Hematopoietic multipotent progenitor cell treated with erythropoietin and hydrocortisone succinate and interleukin-3 and kit ligand, for 6 days (in vitro differentiated cells): ENCODE data around the gene ABHD14A.
"Not testable (repeated sequence)": the region's sequence is repeated elsewhere in the genome, so short reads cannot be mapped to it uniquely, and the experiment has no call there.

Experiments used
- DNase-seq: peaks from one replicate; pipeline ENCODE4 v3.0.0-alpha.2; 2015

The ABHD14A gene

GRCh38 chr3:51974963-51975851 lies at the start of gene ABHD14A:
TSS of gene ABHD14A (plus strand) at chr3:51975064. CDS start at chr3:51975136, 72 bp downstream.
- peak; percentile 78 for DNase-seq

GRCh38 chr3:51927061-51927977 lies 47.5 kb upstream of the ABHD14A start:
- DNase-seq = no peak

- DNase-seq = no peak
These were observed 46.4 kb upstream of the ABHD14A start for GRCh38 chr3:51928438-51928837.

- not testable (repeated sequence) for DNase-seq
These were observed 45.9 kb upstream of the ABHD14A start for GRCh38 chr3:51928981-51929380.

- DNase-seq = no peak
These were observed 45.4 kb upstream of the ABHD14A start for GRCh38 chr3:51929420-51930003.

- no peak for DNase-seq
These were observed 44.4 kb upstream of the ABHD14A start for GRCh38 chr3:51930439-51930838.

GRCh38 chr3:51931756-51932155 lies 43.1 kb upstream of the ABHD14A start:
- no peak for DNase-seq

- no peak for DNase-seq
These were observed 42.1 kb upstream of the ABHD14A start for GRCh38 chr3:51932471-51933370.

GRCh38 chr3:51933471-51934138 lies 41.3 kb upstream of the ABHD14A start:
- no peak for DNase-seq

GRCh38 chr3:51934139-51934850 lies 40.6 kb upstream of the ABHD14A start:
- DNase-seq = no peak

- no peak for DNase-seq
These were observed 39.6 kb upstream of the ABHD14A start for GRCh38 chr3:51934991-51935885.

GRCh38 chr3:51935886-51936755 lies 38.7 kb upstream of the ABHD14A start:
- DNase-seq = no peak

- DNase-seq = no peak
These were observed 37.9 kb upstream of the ABHD14A start for GRCh38 chr3:51937014-51937413.

- no peak for DNase-seq
These were observed 37.0 kb upstream of the ABHD14A start for GRCh38 chr3:51937611-51938450.

GRCh38 chr3:51938780-51939425 lies 36.0 kb upstream of the ABHD14A start:
- DNase-seq = no peak

GRCh38 chr3:51940648-51941462 lies 34.0 kb upstream of the ABHD14A start:
- no peak for DNase-seq
